T-helper 2 cell treated with Interferon-gamma antibody and Interleukin-4, amounts not matched to agents 100 ng/mL and 5 ng/mL, for 36 hours (primary cell): ENCODE measurements around the gene PAFAH1B2. TPM values are rescaled to one million over a fixed set of nuclear protein-coding genes. Genes with fewer than 3 reads are reported as not detected.
"Not testable (repeated sequence)": the region's sequence is repeated elsewhere in the genome, so short reads cannot be mapped to it uniquely, and the experiment has no call there.

Source experiments
- intact Hi-C: fragments of 100-400 bp; cut with micrococcal nuclease; formaldehyde crosslinking; loops from one replicate; pipeline ENCODE4 v1.15.1; 2023
- total RNA-seq: library from RNA; stranded (reverse); gene quantifications from 2 replicates; pipeline ENCODE4 v1.2.3, GENCODE V29; 2022

Gene PAFAH1B2
- total RNA-seq, 1 donor from 2014 or later = 61.6 TPM

- intact Hi-C loops = no loop called here
These were observed 27.4 kb downstream of the PAFAH1B2 start for GRCh38 chr11:117171404-117172061.

GRCh38 chr11:117172724-117173421 lies 28.8 kb downstream of the PAFAH1B2 start:
- intact Hi-C loops = no loop called here

GRCh38 chr11:117175104-117175503 lies 31.0 kb downstream of the PAFAH1B2 start:
- intact Hi-C loops = no loop called here

GRCh38 chr11:117175781-117176180 lies 31.7 kb downstream of the PAFAH1B2 start:
- intact Hi-C loops = no loop called here

GRCh38 chr11:117176186-117176585 lies 32.1 kb downstream of the PAFAH1B2 start:
- intact Hi-C loops = no loop called here

- intact Hi-C loops = loop anchor here (1.0 to 2.0 kb wide), 3 partner anchors 33 to 149 kb away; partner anchors contain the start of genes CEP164 and PAFAH1B2
These were observed 33.6 kb downstream of the PAFAH1B2 start for GRCh38 chr11:117177534-117178209.

GRCh38 chr11:117178210-117179034 lies 34.3 kb downstream of the PAFAH1B2 start, which contains the start of gene SIDT2:
TSS of gene SIDT2 (plus strand) at chr11:117178743. CDS start at chr11:117179264, 521 bp downstream.
- intact Hi-C loops = loop anchor here (1.0 to 2.0 kb wide), 3 partner anchors 34 to 148 kb away; partner anchors contain the start of genes CEP164 and PAFAH1B2

GRCh38 chr11:117179048-117179999 lies 35.2 kb downstream of the PAFAH1B2 start:
- intact Hi-C loops = loop anchor here (2.0 kb wide), 1 partner anchor 147 kb away; the partner anchor contains the start of gene CEP164

GRCh38 chr11:117180020-117180419 lies 35.9 kb downstream of the PAFAH1B2 start:
- intact Hi-C loops = no loop called here

- intact Hi-C loops = loop anchor here (1.0 kb wide), 1 partner anchor 45 kb away; no protein-coding TSS in a partner anchor
These were observed 36.8 kb downstream of the PAFAH1B2 start for GRCh38 chr11:117180661-117181585.

- intact Hi-C loops = loop anchor here (1.0 kb wide), 1 partner anchor 44 kb away; no protein-coding TSS in a partner anchor
These were observed 37.8 kb downstream of the PAFAH1B2 start for GRCh38 chr11:117181586-117182550.

- intact Hi-C loops = no loop called here
These were observed 38.5 kb downstream of the PAFAH1B2 start for GRCh38 chr11:117182551-117182935.

GRCh38 chr11:117183178-117183577 lies 39.1 kb downstream of the PAFAH1B2 start:
- intact Hi-C loops = not testable (repeated sequence)

GRCh38 chr11:117183724-117184349 lies 39.8 kb downstream of the PAFAH1B2 start:
- intact Hi-C loops = no loop called here

- intact Hi-C loops = no loop called here
These were observed 41.8 kb downstream of the PAFAH1B2 start for GRCh38 chr11:117185736-117186430.

GRCh38 chr11:117186431-117186761 lies 42.3 kb downstream of the PAFAH1B2 start:
- intact Hi-C loops = no loop called here
